ENCODE measurements around the gene ATP6V0E2.

GRCh38 chr7:149851449-149851848, 22.3 kb upstream of the ATP6V0E2 start:
- TF ChIP-seq CTCF (IDR thresholded peaks at IDR 0.05) (no peak), POLR2A (IDR thresholded peaks at IDR 0.05) (no peak)

Measured in right lobe of liver (tissue), 4 donors.